Activated T-helper 1 cell treated with anti-CD3 and anti-CD28 coated beads, Interleukin-12 subunit alpha, Interleukin-12 subunit beta, Interleukin-2, Interleukin-4 antibody, amounts not matched to agents 30 ng/mL and 10 ng/mL and 1 ng/mL, durations not matched to agents 14 hours and 24 hours and 36 hours (primary cell): Measurements from ENCODE around the gene PPP1R13L. TPM values are rescaled to one million over a fixed set of nuclear protein-coding genes. Genes with fewer than 3 reads are reported as not detected.
A peak's percentile ranks its signal among the peaks of the same experiment; 100 is the strongest.
"Not testable (repeated sequence)": the region's sequence is repeated elsewhere in the genome, so short reads cannot be mapped to it uniquely, and the experiment has no call there.

Experiments
- DNase-seq: peaks from one replicate; pipeline ENCODE4 v3.0.0; 2021; ENCODE audit warnings: low spot score
- H3K27ac Mint-ChIP-seq: one replicate; pipeline ENCODE4 v1.8.0; 2021; ENCODE audit warnings: mild to moderate bottlenecking, mixed read lengths
- H3K27me3 Mint-ChIP-seq: one replicate; pipeline ENCODE4 v1.8.0; 2022; ENCODE audit warnings: mild to moderate bottlenecking, moderate library complexity, mixed read lengths; ENCODE audit not compliant: insufficient read depth
- H3K36me3 Mint-ChIP-seq: one replicate; pipeline ENCODE4 v1.8.0; 2021; ENCODE audit warnings: low read depth, mixed read lengths
- H3K4me1 Mint-ChIP-seq: one replicate; pipeline ENCODE4 v1.8.0; 2021; ENCODE audit warnings: low read depth, mixed read lengths
- H3K4me3 Mint-ChIP-seq: one replicate; pipeline ENCODE4 v1.8.0; 2021; ENCODE audit warnings: mild to moderate bottlenecking, moderate library complexity, mixed read lengths
- H3K9me3 Mint-ChIP-seq: one replicate; pipeline ENCODE4 v1.8.0; 2021; ENCODE audit warnings: mixed read lengths
- intact Hi-C: fragments of 100-400 bp; cut with micrococcal nuclease; formaldehyde crosslinking; loops from one replicate; pipeline ENCODE4 v1.15.1; 2024
- total RNA-seq: library from RNA; stranded (reverse); gene quantifications from 2 replicates; pipeline ENCODE4 v1.2.3, GENCODE V29; 2022

The PPP1R13L gene
- total RNA-seq, 1 donor from 2014 or later, result 8.9 TPM

- intact Hi-C loops, result loop anchor here (1.0 to 5.0 kb wide), 3 partner anchors 35 to 73 kb away; partner anchors contain the start of genes ERCC2, POLR1G and PPP1R13L
- peaks cover 41% of the 10 kb centered on the region for H3K4me1 Mint-ChIP-seq
- peak overlapping the region; percentile 88 for H3K27ac Mint-ChIP-seq
- peak overlapping the region; percentile 84 for H3K4me3 Mint-ChIP-seq
- peaks cover 4% of the 10 kb centered on the region for H3K36me3 Mint-ChIP-seq
- H3K9me3 Mint-ChIP-seq, result no peaks in the 10 kb centered on the region
- H3K27me3 Mint-ChIP-seq, result no peaks in the 10 kb centered on the region
- peak; percentile 43 for DNase-seq
Observed at GRCh38 chr19:45443462-45444317, 38.8 kb upstream of the PPP1R13L start.

DNA sequence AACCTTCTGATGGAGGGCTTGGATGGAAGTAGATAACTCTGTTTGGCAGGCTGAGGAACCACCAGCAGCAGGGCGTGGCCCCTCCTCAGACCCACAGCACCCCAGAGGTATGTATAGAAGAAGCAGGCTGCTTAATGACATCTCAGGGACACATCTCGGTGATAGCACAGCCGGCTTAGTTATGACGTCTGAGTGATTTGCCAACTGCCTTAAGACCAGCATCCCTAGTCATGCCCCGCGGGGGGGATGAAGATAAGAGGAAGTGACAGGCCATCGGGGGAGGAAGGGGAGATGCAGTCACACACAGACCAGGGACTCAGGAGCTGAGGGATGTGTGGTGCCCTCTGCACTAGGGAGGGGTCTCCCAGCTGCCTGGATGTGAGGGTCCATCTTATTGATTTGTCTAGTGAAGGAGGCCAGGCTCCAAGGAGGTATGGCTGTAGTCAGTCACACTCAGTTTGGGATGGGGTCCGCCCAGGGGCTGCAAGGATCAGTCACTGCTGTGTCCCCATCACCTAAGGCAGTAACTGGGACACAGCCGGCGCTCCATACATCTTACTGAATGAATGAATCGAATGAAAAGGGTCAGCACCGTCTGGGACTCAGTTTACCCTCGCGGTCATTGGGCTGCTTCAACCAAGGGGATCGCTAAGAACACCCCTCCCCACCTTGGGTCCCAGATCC lies 38.1 kb upstream of the PPP1R13L start:
- H3K4me1 Mint-ChIP-seq, result peaks cover 41% of the 10 kb centered on the region
- intact Hi-C loops, result loop anchor here (1.0 to 5.0 kb wide), 3 partner anchors 35 to 73 kb away; partner anchors contain the start of genes ERCC2, POLR1G and PPP1R13L
- H3K36me3 Mint-ChIP-seq, result peaks cover 2% of the 10 kb centered on the region
- H3K27ac Mint-ChIP-seq, result peak overlapping the region; percentile 77
- H3K27me3 Mint-ChIP-seq, result no peaks in the 10 kb centered on the region
- peak overlapping the region; percentile 84 for H3K4me3 Mint-ChIP-seq
- no peaks in the 10 kb centered on the region for H3K9me3 Mint-ChIP-seq
- DNase-seq, result no peak

GRCh38 chr19:45442408-45442777 lies 37.5 kb upstream of the PPP1R13L start:
- peaks cover 41% of the 10 kb centered on the region for H3K4me1 Mint-ChIP-seq
- peaks cover 2% of the 10 kb centered on the region for H3K36me3 Mint-ChIP-seq
- no peaks in the 10 kb centered on the region for H3K9me3 Mint-ChIP-seq
- H3K4me3 Mint-ChIP-seq, result peak overlapping the region; percentile 68
- H3K27me3 Mint-ChIP-seq, result no peaks in the 10 kb centered on the region
- intact Hi-C loops, result loop anchor here (5.0 kb wide), 1 partner anchor 35 kb away; the partner anchor contains the start of genes POLR1G and PPP1R13L
- no peak for DNase-seq
- peak overlapping the region; percentile 56 for H3K27ac Mint-ChIP-seq

- DNase-seq, result no peak
- intact Hi-C loops, result loop anchor here (5.0 kb wide), 1 partner anchor 34 kb away; the partner anchor contains the start of genes POLR1G and PPP1R13L
- Mint-ChIP-seq H3K4me3 (peak overlapping the region; percentile 77), H3K9me3 (no peaks in the 10 kb centered on the region), H3K27ac (peak overlapping the region; percentile 71), H3K4me1 (peaks cover 36% of the 10 kb centered on the region), H3K27me3 (no peaks in the 10 kb centered on the region), H3K36me3 (peaks cover 2% of the 10 kb centered on the region)
Observed at GRCh38 chr19:45440873-45441654, 36.2 kb upstream of the PPP1R13L start.

- no peak for DNase-seq
- Mint-ChIP-seq H3K4me1 (peaks cover 34% of the 10 kb centered on the region), H3K9me3 (no peaks in the 10 kb centered on the region), H3K36me3 (peaks cover 2% of the 10 kb centered on the region), H3K27ac (peak overlapping the region; percentile 71), H3K4me3 (peak overlapping the region; percentile 77), H3K27me3 (no peaks in the 10 kb centered on the region)
- intact Hi-C loops, result loop anchor here (5.0 kb wide), 1 partner anchor 33 kb away; the partner anchor contains the start of genes POLR1G and PPP1R13L
Observed at GRCh38 chr19:45440259-45440638, 35.4 kb upstream of the PPP1R13L start.

- peak; percentile 73 for DNase-seq
- H3K27ac Mint-ChIP-seq, result peak overlapping the region; percentile 71
- intact Hi-C loops, result loop anchor here (1.0 to 5.0 kb wide), 4 partner anchors 11 to 40 kb away; partner anchors contain the start of genes POLR1G and PPP1R13L
- peaks cover 34% of the 10 kb centered on the region for H3K4me1 Mint-ChIP-seq
- no peaks in the 10 kb centered on the region for H3K9me3 Mint-ChIP-seq
- peaks cover 2% of the 10 kb centered on the region for H3K36me3 Mint-ChIP-seq
- peaks cover 3% of the 10 kb centered on the region for H3K27me3 Mint-ChIP-seq
- peak overlapping the region; percentile 77 for H3K4me3 Mint-ChIP-seq
Observed at GRCh38 chr19:45439569-45440258, 34.8 kb upstream of the PPP1R13L start.

- Mint-ChIP-seq H3K9me3 (no peaks in the 10 kb centered on the region), H3K4me3 (peak overlapping the region; percentile 51), H3K27me3 (peaks cover 3% of the 10 kb centered on the region), H3K36me3 (peaks cover 2% of the 10 kb centered on the region), H3K4me1 (peaks cover 29% of the 10 kb centered on the region), H3K27ac (no peak overlapping the region)
- intact Hi-C loops, result loop anchor here (1.0 kb wide), 3 partner anchors 11 to 40 kb away; no protein-coding TSS in a partner anchor
- DNase-seq, result no peak
Observed at GRCh38 chr19:45439190-45439568, 34.3 kb upstream of the PPP1R13L start.

- H3K27me3 Mint-ChIP-seq, result peaks cover 3% of the 10 kb centered on the region
- peaks cover under 1% of the 10 kb centered on the region for H3K36me3 Mint-ChIP-seq
- no peak overlapping the region for H3K4me3 Mint-ChIP-seq
- DNase-seq, result no peak
- no peak overlapping the region for H3K27ac Mint-ChIP-seq
- intact Hi-C loops, result no loop called here
- peaks cover 14% of the 10 kb centered on the region for H3K4me1 Mint-ChIP-seq
- H3K9me3 Mint-ChIP-seq, result no peaks in the 10 kb centered on the region
Observed at GRCh38 chr19:45437328-45437727, 32.5 kb upstream of the PPP1R13L start.

DNA sequence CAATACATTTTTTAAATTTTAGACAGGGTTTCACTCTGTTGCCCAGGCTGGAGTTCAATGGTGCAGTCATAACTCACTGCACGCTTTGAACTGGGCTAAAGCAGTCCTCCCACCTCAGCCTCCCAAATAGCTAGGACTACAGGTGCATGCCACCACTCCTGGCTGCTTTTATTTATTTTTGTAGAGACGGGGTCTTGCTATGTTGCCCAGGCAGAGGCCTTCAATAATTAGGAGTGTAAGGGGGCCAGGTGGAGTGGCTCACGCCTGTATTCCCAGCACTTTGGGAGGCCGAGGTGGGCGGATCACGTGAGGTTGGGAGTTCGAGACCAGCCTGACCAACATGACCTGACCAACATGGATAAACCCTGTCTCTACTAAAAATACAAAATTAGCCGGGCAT lies 27.7 kb upstream of the PPP1R13L start:
- peaks cover 29% of the 10 kb centered on the region for H3K27me3 Mint-ChIP-seq
- H3K36me3 Mint-ChIP-seq, DNase-seq, H3K27ac Mint-ChIP-seq, H3K4me3 Mint-ChIP-seq, H3K9me3 Mint-ChIP-seq, intact Hi-C loops, H3K4me1 Mint-ChIP-seq: not testable (repeated sequence)

DNA sequence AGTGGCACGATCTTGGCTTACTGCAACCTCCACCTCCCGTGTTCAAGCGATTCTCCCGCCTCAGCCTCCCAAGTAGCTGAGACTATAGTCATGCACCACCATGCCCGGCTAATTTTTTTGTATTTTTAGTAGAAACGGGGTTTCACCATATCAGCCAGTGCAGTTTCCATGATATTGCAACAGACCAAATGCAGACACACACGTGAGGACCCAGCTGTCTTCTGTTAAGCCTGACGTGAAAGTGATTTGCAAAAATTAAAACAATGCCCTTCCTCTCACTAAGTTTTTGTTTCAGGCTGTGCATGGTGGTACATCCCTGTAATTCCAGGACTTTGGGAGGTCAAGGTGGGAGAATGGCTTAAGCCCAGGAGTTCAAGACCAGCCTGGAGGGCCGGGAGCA lies 26.1 kb upstream of the PPP1R13L start:
- intact Hi-C loops, H3K4me3 Mint-ChIP-seq, H3K36me3 Mint-ChIP-seq: not testable (repeated sequence)

DNA sequence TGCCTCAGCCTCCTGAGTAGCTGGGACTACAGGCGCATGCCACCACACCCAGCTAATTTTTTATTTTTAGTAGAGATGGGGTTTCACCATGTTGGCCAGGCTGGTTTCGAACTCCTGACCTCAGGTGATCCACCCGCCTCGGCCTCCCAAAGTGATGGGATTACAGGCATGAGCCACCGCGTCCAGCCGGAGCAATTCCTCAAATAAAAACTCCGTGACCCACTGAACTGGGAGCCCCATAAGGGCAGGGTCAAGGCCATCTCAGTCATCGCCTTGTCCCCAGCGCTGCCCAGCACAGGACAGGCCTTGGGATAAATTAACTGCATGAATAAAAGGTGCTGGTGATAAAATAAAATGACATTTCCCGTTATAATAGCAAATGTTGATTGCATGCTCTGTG lies 25.0 kb upstream of the PPP1R13L start:
- intact Hi-C loops, H3K27ac Mint-ChIP-seq, H3K36me3 Mint-ChIP-seq, H3K4me3 Mint-ChIP-seq, DNase-seq, H3K4me1 Mint-ChIP-seq, H3K9me3 Mint-ChIP-seq: not testable (repeated sequence)
- peaks cover 26% of the 10 kb centered on the region for H3K27me3 Mint-ChIP-seq

More for the DNA sequence above, 26.1 kb upstream of the PPP1R13L start:
- H3K9me3 Mint-ChIP-seq, H3K27ac Mint-ChIP-seq, DNase-seq, H3K4me1 Mint-ChIP-seq: not testable (repeated sequence)
- H3K27me3 Mint-ChIP-seq, result peaks cover 29% of the 10 kb centered on the region
